K562 (cell line): Measurements from ENCODE around the gene MKNK2. TPM values are rescaled to one million over a fixed set of nuclear protein-coding genes. Genes with fewer than 3 reads are reported as not detected.
A peak's percentile ranks its signal among the peaks of the same experiment; 100 is the strongest.

ENCODE experiments used
- ATAC-seq: fragments of 200-7000 bp; cut with Tn5 transposase; 3 replicates; pipeline ENCODE4 v1.9.1; 2020; ENCODE audit warnings: moderate library complexity
- BruUV-seq: library from RNA; stranded (reverse); fragments of 400-500 nt; replicated peaks from 2 replicates; lab custom pipeline; 2021; lab: Mats Ljungman, UMichigan
- CTCF ChIA-PET: fragments of 300-600 bp; formaldehyde crosslinking; extraction: SDS; loops from one replicate; lab custom pipeline; 2021; ENCODE audit warnings: low intra/inter-chr PET ratio; lab: Yijun Ruan, JAX
- POLR2A ChIA-PET: fragments of 300-600, 350-650 bp; sonication (Branson Sonifier 250); formaldehyde crosslinking; extraction: SDS; loops from one replicate; lab custom pipeline; 2021; ENCODE audit warnings: antibody characterized with exemption, inconsistent platforms; lab: Yijun Ruan, JAX
- DNase-seq, 4 experiments: peaks; one replicate each; pipeline versions ENCODE4 v3.0.0 to v3.0.0-alpha.2; 2011 to 2018; ENCODE audit warnings: low spot score in 3 of 4, mixed read lengths in 3 of 4; ENCODE audit errors: extremely low read depth in 1 of 4
- FAIRE-seq: peaks from 2 replicates; lab custom pipeline; 2011; peaks lifted over from hg19 to GRCh38; lab: Jason Lieb, UNC
- H2AFZ ChIP-seq: 2 replicates; pipeline ENCODE4 v1.6.0; 2011; ENCODE audit warnings: low read depth, low read length, control low read depth, inconsistent platforms
- H3K27ac ChIP-seq: fragments of 200-600 bp; 3 replicates; pipeline ENCODE4 v1.8.0; 2011; ENCODE audit warnings: low read depth, mild to moderate bottlenecking, control low read depth, inconsistent platforms, low read length, moderate library complexity, mixed read lengths; ENCODE audit errors: extremely low read depth
- H3K27me3 ChIP-seq, 2 experiments: fragments of 300-600 bp in 1 of 2; 2 replicates in 1 of 2; 3 replicates in 1 of 2; pipeline versions ENCODE4 v1.6.0 to v1.8.0; 2011; ENCODE audit warnings: inconsistent platforms in 2 of 2, low read length in 2 of 2, mild to moderate bottlenecking in 1 of 2, mixed read lengths in 1 of 2, moderate library complexity in 1 of 2; ENCODE audit not compliant: control insufficient read depth in 2 of 2, insufficient read depth in 2 of 2
- H3K36me3 ChIP-seq: fragments of 300-600 bp; 3 replicates; pipeline ENCODE4 v1.8.0; 2011; ENCODE audit warnings: mild to moderate bottlenecking, low read length, inconsistent platforms; ENCODE audit not compliant: control insufficient read depth, insufficient read depth
- H3K4me1 ChIP-seq, 2 experiments: fragments of 200-600 bp in 1 of 2; replicated peaks in 1 of 2; 2 replicates in 1 of 2; 3 replicates in 1 of 2; pipeline versions ENCODE4 v1.5.1 to v1.8.0; 2011; ENCODE audit warnings: inconsistent platforms in 2 of 2, low read length in 2 of 2, mild to moderate bottlenecking in 1 of 2, mixed read lengths in 1 of 2, moderate library complexity in 1 of 2; ENCODE audit not compliant: control insufficient read depth in 2 of 2, insufficient read depth in 2 of 2
- H3K4me2 ChIP-seq: 2 replicates; pipeline ENCODE4 v1.6.1; 2011; ENCODE audit warnings: low read length, control low read depth, inconsistent platforms, mixed read lengths; ENCODE audit not compliant: insufficient read depth
- H3K4me3 ChIP-seq: fragments of 200-600 bp; sonication (generic), shearing (Covaris generic); 2 replicates; pipeline ENCODE4 v1.5.1; 2016; ENCODE audit warnings: control low read depth, inconsistent platforms
- H3K79me2 ChIP-seq: fragments of 200-600 bp; 3 replicates; pipeline ENCODE4 v1.8.0; 2011; ENCODE audit warnings: low read length, inconsistent platforms; ENCODE audit not compliant: control insufficient read depth, insufficient read depth
- H3K9ac ChIP-seq, 2 experiments: 2 replicates each; pipeline versions ENCODE4 v1.6.0 to v1.6.1; 2011; ENCODE audit warnings: low read depth in 2 of 2, low read length in 2 of 2, control low read depth in 1 of 2, inconsistent platforms in 1 of 2, mild to moderate bottlenecking in 1 of 2, mixed read lengths in 1 of 2; ENCODE audit not compliant: insufficient read depth in 1 of 2
- H3K9me1 ChIP-seq: one replicate; pipeline ENCODE4 v1.6.0; 2011; ENCODE audit warnings: inconsistent platforms, mild to moderate bottlenecking, low read length, moderate library complexity; ENCODE audit not compliant: control insufficient read depth, insufficient read depth
- H3K9me3 ChIP-seq: replicated peaks from 2 replicates; pipeline ENCODE4 v1.5.1; 2011; ENCODE audit warnings: low read depth, low read length, inconsistent platforms; ENCODE audit not compliant: control insufficient read depth, insufficient read depth
- H4K20me1 ChIP-seq: replicated peaks from 2 replicates; pipeline ENCODE4 v1.6.1; 2011; ENCODE audit warnings: low read length, inconsistent platforms, mixed read lengths; ENCODE audit not compliant: control insufficient read depth, insufficient read depth
- BDP1 ChIP-seq: IDR thresholded peaks from 3 replicates; pipeline ENCODE4 v1.6.1; 2011; ENCODE audit not compliant: insufficient read length, insufficient read depth
- ETS1 ChIP-seq: conservative IDR thresholded peaks from 2 replicates; pipeline ENCODE4 v1.6.1; 2011; ENCODE audit warnings: low read depth, mild to moderate bottlenecking, low read length; ENCODE audit not compliant: control insufficient read depth
- HCFC1 ChIP-seq: IDR thresholded peaks from 2 replicates; pipeline ENCODE4 v1.6.1; 2012; ENCODE audit warnings: low read depth, low read length, improper control_type of control experiment
- HOMEZ ChIP-seq: fragments of 250-450 bp; sonication (Bioruptor Pico); IDR thresholded peaks from 2 replicates; pipeline ENCODE4 v1.4.0; 2020; ENCODE audit warnings: mild to moderate bottlenecking, moderate library complexity
- MAZ ChIP-seq, 2 experiments: fragments of 450-650 bp in 1 of 2; sonication (generic) in 1 of 2; formaldehyde crosslinking; IDR thresholded peaks in 1 of 2; conservative IDR thresholded peaks in 1 of 2; 2 replicates each; pipeline versions ENCODE4 v1.4.0 to v1.5.0; 2020; ENCODE audit warnings: mild to moderate bottlenecking in 1 of 2, missing genetic modification reagents in 1 of 2
- NCOA1 ChIP-seq: fragments of 450-650 bp; IDR thresholded peaks from 2 replicates; pipeline ENCODE4 v1.6.1; 2016; ENCODE audit warnings: low read depth
- NFIX ChIP-seq: fragments of 250-450 bp; sonication (Bioruptor Pico); IDR thresholded peaks from 2 replicates; pipeline ENCODE4 v1.4.0; 2020; ENCODE audit warnings: low read depth, mild to moderate bottlenecking, moderate library complexity
- PHF8 ChIP-seq: fragments of 200-600 bp; sonication (generic); IDR thresholded peaks from 2 replicates; pipeline ENCODE4 v1.6.1; 2012; ENCODE audit warnings: mixed run types, mild to moderate bottlenecking, inconsistent platforms, low read length, moderate library complexity, borderline replicate concordance
- SREBF1 ChIP-seq: fragments of 150-350 bp; IDR thresholded peaks from 2 replicates; pipeline ENCODE4 v1.6.1; 2014; ENCODE audit warnings: antibody characterized with exemption, low read depth, low read length, borderline replicate concordance
- TAF1 ChIP-seq: IDR thresholded peaks from 2 replicates; pipeline ENCODE4 v1.6.1; 2011; ENCODE audit warnings: mild to moderate bottlenecking, low read length, moderate library complexity; ENCODE audit not compliant: insufficient read depth, control insufficient read depth, severe bottlenecking; ENCODE audit errors: extremely low read depth
- ZFX ChIP-seq: sonication (generic); formaldehyde crosslinking; IDR thresholded peaks from 2 replicates; pipeline ENCODE4 v1.8.0; 2022; ENCODE audit warnings: mild to moderate bottlenecking, missing genetic modification reagents, moderate library complexity
- ZNF436 ChIP-seq: fragments of 250-450, 450-650 bp; sonication (Bioruptor Pico); formaldehyde crosslinking; IDR thresholded peaks from 2 replicates; pipeline ENCODE4 v1.7.0; 2020; ENCODE audit warnings: mild to moderate bottlenecking
- ZNF511 ChIP-seq: sonication (generic); formaldehyde crosslinking; IDR thresholded peaks from 2 replicates; pipeline ENCODE4 v1.8.0; 2022; ENCODE audit warnings: mild to moderate bottlenecking, missing genetic modification reagents
- ZNF717 ChIP-seq: fragments of 250-450 bp; sonication (Bioruptor Pico); IDR thresholded peaks from 2 replicates; pipeline ENCODE4 v1.5.0; 2021
- WGBS: fragments of 100-300 bp; shearing (Covaris generic); methylation state at CpG from one replicate; pipeline ENCODE4 v1.1.6; 2016; ENCODE audit warnings: low coverage, mixed read lengths; ENCODE audit not compliant: insufficient coverage; ENCODE audit errors: missing lambda C conversion rate; 5-methylcytosine and 5-hydroxymethylcytosine counted together
- in situ Hi-C: fragments of 300-500 bp; cut with MboI; formaldehyde crosslinking; loops from 4 replicates; pipeline ENCODE4 v1.15.0; 2018; ENCODE audit warnings: inconsistent platforms, mixed read lengths
- intact Hi-C: fragments of 100-400 bp; cut with micrococcal nuclease; formaldehyde crosslinking; loops from 2 replicates; pipeline ENCODE4 v1.14.2; 2022
- polyA plus RNA-seq, 8 experiments: library from polyadenylated mRNA; depleted of rRNA in 4 of 8; stranded (reverse) in 5 of 8; unstranded in 3 of 8; fragments of >200 nt; fragmentation: Nextera tagmentation in 2 of 8; fragmentation: Illumina TruSeq in 1 of 8; extraction: Ambion mirVana in 2 of 8; extraction: Trizol in 1 of 8; gene quantifications; 2 replicates each; pipeline versions ENCODE4 v1.2.1 to v1.2.3, GENCODE V29; 2011 to 2014; ENCODE audit warnings: inconsistent platforms in 1 of 8, missing spikeins in 1 of 8
- total RNA-seq, 7 experiments: library from RNA; depleted of rRNA in 6 of 7; stranded (reverse); fragments of >200 nt in 6 of 7; fragmentation: Illumina TruSeq in 2 of 7; extraction: Trizol in 2 of 7; gene quantifications; 2 replicates each; pipeline versions ENCODE4 v1.2.1 to v1.2.3, GENCODE V29; 2011 to 2021; ENCODE audit warnings: low replicate concordance in 1 of 7
- TF ChIP-seq, protein P1 (sequence below): sonication (generic); formaldehyde crosslinking; IDR thresholded peaks from 2 replicates; pipeline ENCODE4 v1.9.0; 2022; ENCODE audit warnings: mild to moderate bottlenecking, missing genetic modification reagents
- TF ChIP-seq, protein P2 (sequence below): IDR thresholded peaks from 2 replicates; pipeline ENCODE4 v1.6.1; 2016; ENCODE audit warnings: missing genetic modification characterization, missing compliant biosample characterization

Gene MKNK2
- total and polyA plus RNA-seq, 9 of the 15 experiments (the other 6 are each of a cell fraction or from before 2014, with no cell fraction given), result 5.1 to 191 (median 51.9) TPM

DNA sequence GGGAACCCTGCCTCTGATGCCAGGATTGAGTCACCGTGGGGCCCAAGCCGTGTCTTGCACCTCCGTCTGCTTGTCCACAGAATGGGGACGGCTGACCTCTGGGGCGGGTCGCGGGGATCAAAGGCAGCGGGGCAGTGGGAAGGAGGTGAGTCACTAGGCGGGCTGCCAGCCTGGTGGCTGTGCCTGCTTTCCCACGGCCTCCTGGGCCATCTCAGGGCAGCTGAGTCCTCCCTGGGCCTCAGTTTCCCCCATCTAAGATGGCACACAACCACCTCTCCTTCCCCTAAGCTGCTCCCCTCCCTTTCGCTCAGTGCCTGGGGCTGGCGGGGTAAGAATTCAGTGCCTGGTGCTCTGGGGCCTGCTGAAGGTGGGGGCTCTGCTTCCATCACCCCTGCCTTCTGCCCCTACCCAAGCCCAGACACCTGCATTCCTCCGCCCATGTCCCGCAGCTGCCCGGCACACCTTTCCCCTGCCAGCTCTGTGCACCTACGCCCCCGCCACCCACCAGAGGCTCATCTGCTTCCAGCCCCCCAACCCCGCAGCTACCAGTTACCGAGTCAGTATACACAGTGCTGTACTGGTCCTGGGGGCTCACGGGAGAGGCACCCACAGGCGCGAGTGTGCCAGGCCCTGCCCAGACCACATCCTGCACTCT lies 3.5 kb downstream of the MKNK2 start:
- H3K9me3 ChIP-seq, result no peaks in the 10 kb centered on the region
- H3K27me3 ChIP-seq, result no peaks in the 10 kb centered on the region
- no peak overlapping the region for H3K4me2 ChIP-seq
- no peak for FAIRE-seq
- H3K9me1 ChIP-seq, result peaks cover 7% of the 10 kb centered on the region
- H3K4me3 ChIP-seq, result no peak overlapping the region
- no TSS peak for BruUV-seq
- DNase-seq, result peak in 2 of 4 experiments; percentile 12 to 20
- intact Hi-C loops, result no loop called here
- no peak for ATAC-seq
- H3K27ac ChIP-seq, result no peak overlapping the region
- H3K4me1 ChIP-seq, result peaks cover 29 to 89% of the 10 kb centered on the region in 2 experiments
- no peak overlapping the region for H2AFZ ChIP-seq
- 89% methylated on average over 15 of the region's 22 CpGs for WGBS
- peaks cover 31% of the 10 kb centered on the region for H4K20me1 ChIP-seq
- POLR2A ChIA-PET, result interaction anchor here (0.6 to 5.5 kb wide), 5 partner anchors 8 to 595 kb away, joined by 3 to 72 read pairs (median 12); no protein-coding TSS in a partner anchor
- H3K36me3 ChIP-seq, result peaks cover 69% of the 10 kb centered on the region; the same call in 2 of the 3 replicates
- CTCF ChIA-PET, result no interaction called here
- peak overlapping the region in 1 of 2 experiments; percentile 99; a peak in 3 of 4 replicates for H3K9ac ChIP-seq
- in situ Hi-C loops, result no loop called here
- peaks cover 47% of the 10 kb centered on the region for H3K79me2 ChIP-seq
- TF ChIP-seq HOMEZ (CRISPR knock-in tag) (no peak), ETS1 (0 out of 2 replicates have a peak, but pooled peaks have one; percentile 28), ZNF511 (CRISPR knock-in tag) (no peak), SREBF1 (no peak), ZFX (CRISPR knock-in tag) (no peak), TAF1 (no peak), MAZ (CRISPR knock-in tag; conservative IDR thresholded peaks at IDR 0.05 in 1 of 2, IDR thresholded peaks at IDR 0.05 in 1 of 2) (no peak), PHF8 (no peak), BDP1 (no peak), HCFC1 (no peak), NCOA1 (no peak), ZNF436 (CRISPR knock-in tag) (no peak), NFIX (CRISPR knock-in tag) (no peak), ZNF717 (no peak)
- TF ChIP-seq, protein P1, sequence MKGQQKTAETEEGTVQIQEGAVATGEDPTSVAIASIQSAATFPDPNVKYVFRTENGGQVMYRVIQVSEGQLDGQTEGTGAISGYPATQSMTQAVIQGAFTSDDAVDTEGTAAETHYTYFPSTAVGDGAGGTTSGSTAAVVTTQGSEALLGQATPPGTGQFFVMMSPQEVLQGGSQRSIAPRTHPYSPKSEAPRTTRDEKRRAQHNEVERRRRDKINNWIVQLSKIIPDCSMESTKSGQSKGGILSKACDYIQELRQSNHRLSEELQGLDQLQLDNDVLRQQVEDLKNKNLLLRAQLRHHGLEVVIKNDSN (CRISPR knock-in tag), result no peak
- TF ChIP-seq, protein P2, sequence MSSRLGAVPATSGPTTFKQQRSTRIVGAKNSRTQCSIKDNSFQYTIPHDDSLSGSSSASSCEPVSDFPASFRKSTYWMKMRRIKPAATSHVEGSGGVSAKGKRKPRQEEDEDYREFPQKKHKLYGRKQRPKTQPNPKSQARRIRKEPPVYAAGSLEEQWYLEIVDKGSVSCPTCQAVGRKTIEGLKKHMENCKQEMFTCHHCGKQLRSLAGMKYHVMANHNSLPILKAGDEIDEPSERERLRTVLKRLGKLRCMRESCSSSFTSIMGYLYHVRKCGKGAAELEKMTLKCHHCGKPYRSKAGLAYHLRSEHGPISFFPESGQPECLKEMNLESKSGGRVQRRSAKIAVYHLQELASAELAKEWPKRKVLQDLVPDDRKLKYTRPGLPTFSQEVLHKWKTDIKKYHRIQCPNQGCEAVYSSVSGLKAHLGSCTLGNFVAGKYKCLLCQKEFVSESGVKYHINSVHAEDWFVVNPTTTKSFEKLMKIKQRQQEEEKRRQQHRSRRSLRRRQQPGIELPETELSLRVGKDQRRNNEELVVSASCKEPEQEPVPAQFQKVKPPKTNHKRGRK, result no peak
